Neural progenitor cell (in vitro differentiated cells): ENCODE data around the gene KIF22. TPM values are rescaled to one million over a fixed set of nuclear protein-coding genes. Genes with fewer than 3 reads are reported as not detected.

ENCODE experiments used
- DNase-seq: peaks from one replicate; pipeline ENCODE4 v3.0.0-alpha.2; 2016; ENCODE audit warnings: low spot score
- H2AFZ ChIP-seq: fragments of 200-600 bp; sonication (generic); replicated peaks from 2 replicates; pipeline ENCODE4 v1.6.1; 2016; ENCODE audit warnings: antibody characterized with exemption
- H3F3A ChIP-seq: fragments of 200-600 bp; sonication (generic); 2 replicates; pipeline ENCODE4 v1.6.1; 2016; ENCODE audit warnings: antibody characterized with exemption, low read depth
- H3K27ac ChIP-seq: fragments of 200-600 bp; sonication (generic); 2 replicates; pipeline ENCODE4 v1.5.1; 2016; ENCODE audit warnings: mild to moderate bottlenecking
- H3K27me3 ChIP-seq: fragments of 200-600 bp; sonication (generic); 2 replicates; pipeline ENCODE4 v1.6.1; 2016; ENCODE audit warnings: mild to moderate bottlenecking, moderate library complexity
- H3K36me3 ChIP-seq: fragments of 200-600 bp; sonication (generic); 2 replicates; pipeline ENCODE4 v1.5.1; 2016
- H3K4me1 ChIP-seq: fragments of 200-600 bp; sonication (generic); 2 replicates; pipeline ENCODE4 v1.6.1; 2016; ENCODE audit warnings: mixed run types
- H3K4me2 ChIP-seq: fragments of 200-600 bp; sonication (generic); 2 replicates; pipeline ENCODE4 v1.6.1; 2016
- H3K4me3 ChIP-seq: fragments of 200-600 bp; sonication (generic); 2 replicates; pipeline ENCODE4 v1.5.1; 2016
- H3K79me2 ChIP-seq: fragments of 200-600 bp; sonication (generic); 2 replicates; pipeline ENCODE4 v1.6.1; 2016; ENCODE audit warnings: low read depth
- H3K9ac ChIP-seq: fragments of 200-600 bp; sonication (generic); 2 replicates; pipeline ENCODE4 v1.6.1; 2016
- H3K9me3 ChIP-seq: fragments of 200-600 bp; sonication (generic); 2 replicates; pipeline ENCODE4 v1.5.1; 2016; ENCODE audit warnings: low read depth
- H4K20me1 ChIP-seq: fragments of 200-600 bp; sonication (generic); 2 replicates; pipeline ENCODE4 v1.6.1; 2016; ENCODE audit warnings: low read depth
- H3K27ac Mint-ChIP-seq: 3 replicates; pipeline ENCODE4 v1.8.0; 2021; ENCODE audit warnings: mixed read lengths
- H3K27me3 Mint-ChIP-seq: 2 replicates; pipeline ENCODE4 v1.8.0; 2022; ENCODE audit warnings: low read depth, mild to moderate bottlenecking, inconsistent platforms, moderate library complexity, mixed read lengths; ENCODE audit not compliant: insufficient read depth
- H3K36me3 Mint-ChIP-seq: 3 replicates; pipeline ENCODE4 v1.8.0; 2021; ENCODE audit warnings: mixed read lengths
- H3K4me1 Mint-ChIP-seq: 3 replicates; pipeline ENCODE4 v1.8.0; 2021; ENCODE audit warnings: mixed read lengths
- H3K4me3 Mint-ChIP-seq: 3 replicates; pipeline ENCODE4 v1.8.0; 2021; ENCODE audit warnings: mild to moderate bottlenecking, moderate library complexity, mixed read lengths
- H3K9me3 Mint-ChIP-seq: 3 replicates; pipeline ENCODE4 v1.8.0; 2020; ENCODE audit warnings: mixed read lengths
- EZH2 ChIP-seq: fragments of 200-600 bp; sonication (generic); IDR thresholded peaks from 2 replicates; pipeline ENCODE4 v1.6.1; 2017; ENCODE audit warnings: antibody characterized with exemption, mild to moderate bottlenecking, moderate library complexity
- EZH2phosphoT487 ChIP-seq: fragments of 200-600 bp; sonication (generic); IDR thresholded peaks from 2 replicates; pipeline ENCODE4 v1.6.1; 2017; ENCODE audit warnings: antibody characterized with exemption
- small RNA-seq: library from RNA; depleted of rRNA; stranded (forward); fragments of <200 nt; gene quantifications from one replicate; pipeline ENCODE3, GENCODE V24; 2015
- total RNA-seq: library from RNA; depleted of rRNA; stranded (reverse); fragments of >200 nt; gene quantifications from 2 replicates; pipeline ENCODE4 v1.2.3, GENCODE V29; 2015; ENCODE audit warnings: low replicate concordance
- TF ChIP-seq, protein P1 (sequence below): fragments of 200-600 bp; sonication (generic); IDR thresholded peaks from 2 replicates; pipeline ENCODE4 v1.5.1; 2017; ENCODE audit warnings: antibody characterized with exemption, mild to moderate bottlenecking

The KIF22 gene
- total RNA-seq, 1 donor from 2014 or later, result 173 TPM

DNA sequence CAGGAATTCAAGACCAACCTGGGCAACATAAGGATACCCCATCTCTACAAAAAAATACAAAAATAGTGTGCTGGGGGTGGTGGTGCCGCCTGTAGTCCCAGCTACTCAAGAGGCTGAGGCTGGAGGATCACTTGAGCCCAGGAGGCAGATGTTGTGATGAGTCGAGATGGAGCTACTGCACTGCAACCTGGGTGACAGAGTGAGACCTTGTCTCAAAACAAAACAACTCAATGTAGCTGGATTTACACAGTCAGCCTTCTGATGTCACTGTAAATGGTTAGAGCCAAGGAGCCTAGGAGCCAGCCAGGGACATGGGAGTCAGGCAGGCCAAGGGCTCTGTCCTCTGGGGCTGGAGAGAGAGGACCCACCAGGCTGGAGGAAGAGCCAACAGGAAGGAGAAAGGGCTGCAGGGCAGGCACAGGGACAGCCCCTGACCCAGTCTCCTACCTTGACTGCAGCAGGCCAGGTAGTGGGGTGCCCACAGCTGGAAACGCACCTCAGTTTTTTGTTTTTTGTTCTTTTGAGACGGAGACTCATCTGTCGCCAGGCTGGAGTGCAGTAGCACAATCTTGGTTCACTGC, 64.1 kb downstream of the KIF22 start:
- H3K9me3 ChIP-seq, result no peaks in the 10 kb centered on the region
- no peaks in the 10 kb centered on the region for H3K9me3 Mint-ChIP-seq
- H3K4me3 ChIP-seq, result no peak overlapping the region
- no peak for DNase-seq
- no peak overlapping the region for H3K9ac ChIP-seq
- H3K27ac ChIP-seq, result no peak overlapping the region
- no peaks in the 10 kb centered on the region for H3K36me3 ChIP-seq
- peaks cover 5% of the 10 kb centered on the region for H3K27me3 Mint-ChIP-seq
- H3K4me1 ChIP-seq, result no peaks in the 10 kb centered on the region
- TF ChIP-seq EZH2phosphoT487, result no peak
- TF ChIP-seq, protein P1, sequence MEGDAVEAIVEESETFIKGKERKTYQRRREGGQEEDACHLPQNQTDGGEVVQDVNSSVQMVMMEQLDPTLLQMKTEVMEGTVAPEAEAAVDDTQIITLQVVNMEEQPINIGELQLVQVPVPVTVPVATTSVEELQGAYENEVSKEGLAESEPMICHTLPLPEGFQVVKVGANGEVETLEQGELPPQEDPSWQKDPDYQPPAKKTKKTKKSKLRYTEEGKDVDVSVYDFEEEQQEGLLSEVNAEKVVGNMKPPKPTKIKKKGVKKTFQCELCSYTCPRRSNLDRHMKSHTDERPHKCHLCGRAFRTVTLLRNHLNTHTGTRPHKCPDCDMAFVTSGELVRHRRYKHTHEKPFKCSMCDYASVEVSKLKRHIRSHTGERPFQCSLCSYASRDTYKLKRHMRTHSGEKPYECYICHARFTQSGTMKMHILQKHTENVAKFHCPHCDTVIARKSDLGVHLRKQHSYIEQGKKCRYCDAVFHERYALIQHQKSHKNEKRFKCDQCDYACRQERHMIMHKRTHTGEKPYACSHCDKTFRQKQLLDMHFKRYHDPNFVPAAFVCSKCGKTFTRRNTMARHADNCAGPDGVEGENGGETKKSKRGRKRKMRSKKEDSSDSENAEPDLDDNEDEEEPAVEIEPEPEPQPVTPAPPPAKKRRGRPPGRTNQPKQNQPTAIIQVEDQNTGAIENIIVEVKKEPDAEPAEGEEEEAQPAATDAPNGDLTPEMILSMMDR, result no peak
- TF ChIP-seq EZH2, result no peak
- no peak overlapping the region for H3K27ac Mint-ChIP-seq
- H2AFZ ChIP-seq, result no peak overlapping the region
- no peaks in the 10 kb centered on the region for H3K27me3 ChIP-seq
- H4K20me1 ChIP-seq, result no peaks in the 10 kb centered on the region
- no peak overlapping the region for H3K4me3 Mint-ChIP-seq
- H3F3A ChIP-seq, result no peaks in the 10 kb centered on the region
- H3K4me1 Mint-ChIP-seq, result peaks cover 9% of the 10 kb centered on the region
- H3K36me3 Mint-ChIP-seq, result peaks cover 3% of the 10 kb centered on the region
- no peak overlapping the region for H3K4me2 ChIP-seq
- H3K79me2 ChIP-seq, result no peaks in the 10 kb centered on the region

Small RNA genes within 50 kb of the gene (small RNA-seq; reads per million reads assigned to genes)
- gene AC009133.6 (not detected), gene AC120114.4 (not detected)

Other genes with a start within 250 kb of the KIF22 start
- 0.02 and 0.25 TPM in 2 replicates for gene SPN, start 127.5 kb upstream of the KIF22 start, total RNA-seq
- 49.6 and 112 TPM in 2 replicates for gene QPRT, start 111.6 kb upstream of the KIF22 start, total RNA-seq
- gene C16orf54, start 44.8 kb upstream of the KIF22 start, total RNA-seq, result not detected in 2 replicates
- not detected in 2 replicates for gene ZG16, start 12.5 kb upstream of the KIF22 start, total RNA-seq
- gene MAZ, start 15.8 kb downstream of the KIF22 start, total RNA-seq, result 120 and 220 TPM in 2 replicates
- 23.5 and 71.4 TPM in 2 replicates for gene PRRT2, start 21.4 kb downstream of the KIF22 start, total RNA-seq
- gene PAGR1, start 25.4 kb downstream of the KIF22 start, total RNA-seq, result 47.2 and 88.3 TPM in 2 replicates
- gene MVP, start 29.7 kb downstream of the KIF22 start, total RNA-seq, result 2.4 and 4.4 TPM in 2 replicates
- 21.0 and 61.7 TPM in 2 replicates for gene CDIPT, start 72.5 kb downstream of the KIF22 start, total RNA-seq
- gene SEZ6L2, start 108.8 kb downstream of the KIF22 start, total RNA-seq, result 11.7 and 31.5 TPM in 2 replicates
- gene ASPHD1, start 109.7 kb downstream of the KIF22 start, total RNA-seq, result 0.97 and 4.5 TPM in 2 replicates
- 3.9 and 12.0 TPM in 2 replicates for gene KCTD13, start 135.5 kb downstream of the KIF22 start, total RNA-seq
- gene TMEM219, start 171.3 kb downstream of the KIF22 start, total RNA-seq, result 50.7 and 123 TPM in 2 replicates
- gene TAOK2, start 183.1 kb downstream of the KIF22 start, total RNA-seq, result 13.8 and 49.9 TPM in 2 replicates
- gene HIRIP3, start 204.9 kb downstream of the KIF22 start, total RNA-seq, result 4.7 and 14.1 TPM in 2 replicates
- 104 and 129 TPM in 2 replicates for gene INO80E, start 205.5 kb downstream of the KIF22 start, total RNA-seq
- gene DOC2A, start 220.3 kb downstream of the KIF22 start, total RNA-seq, result 3.1 and 8.1 TPM in 2 replicates
- not detected in 2 replicates for gene C16orf92, start 232.4 kb downstream of the KIF22 start, total RNA-seq
- gene TLCD3B, start 240.5 kb downstream of the KIF22 start, total RNA-seq, result 2.4 and 9.0 TPM in 2 replicates